Stomach (tissue), 4 donors: ENCODE results near the gene SOS1.

Experiments used
- EP300 ChIP-seq: sonication (generic); formaldehyde crosslinking; IDR thresholded peaks from one replicate; pipeline ENCODE4 v1.6.1; 2017; ENCODE audit warnings: antibody characterized with exemption
- POLR2A ChIP-seq, 4 donors: fragments of 450-650 bp; IDR thresholded peaks; one replicate each; pipeline ENCODE4 v1.6.1; 2016; ENCODE audit warnings: antibody characterized with exemption in 4 of 4, control low read depth in 2 of 4, mild to moderate bottlenecking in 1 of 4, moderate library complexity in 1 of 4

- TF ChIP-seq EP300 (no peak), POLR2A (IDR thresholded peaks at IDR 0.05) (no peak)
Observed at GRCh38 chr2:38978296-38978903, 142.5 kb downstream of the SOS1 start.
